ENCODE measurements around the gene KIAA2012.

KIAA2012 gene

GRCh38 chr2:202031246-202031951 is 41.7 kb upstream of the KIAA2012 start:
- no peak for TF ChIP-seq CTCF (IDR thresholded peaks at IDR 0.05; ENCODE audit: insufficient read depth, low read depth, low read length, missing control alignments)
- DNase-seq (ENCODE audit: low read depth) = no peak
- no peak overlapping the region for H3K4me3 ChIP-seq (ENCODE audit: low read length)

- peak overlapping the region; percentile 79 for H3K4me3 ChIP-seq (ENCODE audit: low read length)
- DNase-seq (ENCODE audit: low read depth) = peak; percentile 51
- no peak for TF ChIP-seq CTCF (IDR thresholded peaks at IDR 0.05; ENCODE audit: insufficient read depth, low read depth, low read length, missing control alignments)
Observed at GRCh38 chr2:202032846-202033316, 40.2 kb upstream of the KIAA2012 start.

- H3K4me3 ChIP-seq (ENCODE audit: low read length) = peak within 1 kb of the TSS; percentile 79
- peak; percentile 29 for TF ChIP-seq CTCF (IDR thresholded peaks at IDR 0.05; ENCODE audit: insufficient read depth, low read depth, low read length, missing control alignments)
- DNase-seq (ENCODE audit: low read depth) = peak; percentile 92
Observed at GRCh38 chr2:202033317-202034248, 39.5 kb upstream of the KIAA2012 start, which contains the start of gene FZD7. Gene FZD7, plus strand, starts transcription at chr2:202033855. Its CDS starts 793 bp downstream, at chr2:202034648.

GRCh38 chr2:202034249-202035088 is 38.6 kb upstream of the KIAA2012 start:
- no peak for TF ChIP-seq CTCF (IDR thresholded peaks at IDR 0.05; ENCODE audit: insufficient read depth, low read depth, low read length, missing control alignments)
- H3K4me3 ChIP-seq (ENCODE audit: low read length) = peak overlapping the region; percentile 54
- DNase-seq (ENCODE audit: low read depth) = peak; percentile 54

- peak overlapping the region; percentile 54 for H3K4me3 ChIP-seq (ENCODE audit: low read length)
- TF ChIP-seq CTCF (IDR thresholded peaks at IDR 0.05; ENCODE audit: insufficient read depth, low read depth, low read length, missing control alignments) = peak; percentile 38
- peak; percentile 40 for DNase-seq (ENCODE audit: low read depth)
Observed at GRCh38 chr2:202035089-202035940, 37.7 kb upstream of the KIAA2012 start.
